Lower lobe of right lung (tissue), 2 donors: Measurements from ENCODE around the gene PCSK5. TPM values are rescaled to one million over a fixed set of nuclear protein-coding genes. Genes with fewer than 3 reads are reported as not detected.

Experiments used
- ATAC-seq, 2 donors: fragments of 200-7000 bp; cut with Tn5 transposase; one replicate each; pipeline ENCODE4 v1.9.1; 2020 to 2022; ENCODE audit warnings: mild to moderate bottlenecking in 2 of 2, moderate library complexity in 2 of 2
- DNase-seq: peaks from one replicate; pipeline ENCODE4 v3.0.0-alpha.2; 2020
- H3K27ac ChIP-seq: fragments of 200-600 bp; one replicate; pipeline ENCODE4 v1.8.0; 2022
- H3K27me3 ChIP-seq: fragments of 200-600 bp; one replicate; pipeline ENCODE4 v1.8.0; 2022; ENCODE audit warnings: low read depth
- H3K36me3 ChIP-seq: fragments of 200-600 bp; one replicate; pipeline ENCODE4 v1.8.0; 2022; ENCODE audit warnings: mild to moderate bottlenecking
- H3K4me1 ChIP-seq: fragments of 200-600 bp; one replicate; pipeline ENCODE4 v1.8.0; 2022
- H3K4me3 ChIP-seq: fragments of 200-600 bp; one replicate; pipeline ENCODE4 v1.8.0; 2022; ENCODE audit warnings: mild to moderate bottlenecking
- H3K9me3 ChIP-seq: fragments of 200-600 bp; one replicate; pipeline ENCODE4 v1.8.0; 2022
- CTCF ChIP-seq: fragments of 200-600 bp; IDR thresholded peaks from one replicate; pipeline ENCODE4 v1.8.0; 2022; ENCODE audit warnings: antibody characterized with exemption, mild to moderate bottlenecking
- intact Hi-C: fragments of 100-400 bp; cut with DNase I; formaldehyde crosslinking; loops from one replicate; pipeline ENCODE4 v1.11.0; 2022
- total RNA-seq: library from RNA; stranded (reverse); fragmentation: NEBNext Ultra II Directional; extraction: Animal tissue kit (Norgen Biotek cat#: 25700); gene quantifications from one replicate; pipeline ENCODE4 v1.2.1, GENCODE V29; 2021
- donor health status: DM: no; HTN: yes; CAD: no; lungs with severe emphysema.

Gene PCSK5
- total RNA-seq, 1 donor from 2014 or later = 18.1 TPM

DNA sequence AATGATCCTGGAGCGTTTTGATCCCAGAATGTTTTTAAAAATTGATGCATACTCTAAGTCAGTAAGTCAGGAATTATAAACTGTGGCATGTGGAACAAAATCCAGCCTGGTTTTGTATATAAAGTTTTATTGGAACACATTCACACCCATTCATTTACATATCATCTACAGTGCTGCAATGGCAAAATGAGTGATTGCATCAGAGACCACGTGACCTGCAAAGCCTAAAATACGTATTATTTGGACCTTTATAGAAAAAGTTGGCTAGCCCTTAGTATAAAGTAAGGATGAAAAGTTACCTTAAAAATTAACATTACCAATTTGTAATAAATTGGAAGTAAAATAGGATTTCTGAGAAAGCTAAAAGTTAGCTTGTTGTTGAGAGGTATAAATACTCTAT lies 95.0 kb downstream of the PCSK5 start:
- intact Hi-C loops = no loop called here
- H3K4me3 ChIP-seq = no peak overlapping the region
- no peaks in the 10 kb centered on the region for H3K9me3 ChIP-seq
- no peaks in the 10 kb centered on the region for H3K27me3 ChIP-seq
- H3K27ac ChIP-seq = no peak overlapping the region
- TF ChIP-seq CTCF = no peak
- H3K4me1 ChIP-seq = no peaks in the 10 kb centered on the region
- ATAC-seq (no peak), DNase-seq (no peak)
- no peaks in the 10 kb centered on the region for H3K36me3 ChIP-seq

- no peak for DNase-seq
- no peak overlapping the region for H3K4me3 ChIP-seq
- ATAC-seq = no peak
- intact Hi-C loops = no loop called here
- H3K4me1 ChIP-seq = no peaks in the 10 kb centered on the region
- no peaks in the 10 kb centered on the region for H3K9me3 ChIP-seq
- H3K27ac ChIP-seq = no peak overlapping the region
- TF ChIP-seq CTCF = no peak
- H3K27me3 ChIP-seq = no peaks in the 10 kb centered on the region
- no peaks in the 10 kb centered on the region for H3K36me3 ChIP-seq
These were observed 98.2 kb downstream of the PCSK5 start for GRCh38 chr9:75988663-75989062.

GRCh38 chr9:75990156-75990555 lies 99.7 kb downstream of the PCSK5 start:
- no peaks in the 10 kb centered on the region for H3K36me3 ChIP-seq
- H3K9me3 ChIP-seq = no peaks in the 10 kb centered on the region
- H3K4me1 ChIP-seq = no peaks in the 10 kb centered on the region
- H3K27me3 ChIP-seq = no peaks in the 10 kb centered on the region
- TF ChIP-seq CTCF = no peak
- intact Hi-C loops = no loop called here
- ATAC-seq (no peak), DNase-seq (no peak)
- H3K4me3 ChIP-seq = no peak overlapping the region
- H3K27ac ChIP-seq = no peak overlapping the region

DNA sequence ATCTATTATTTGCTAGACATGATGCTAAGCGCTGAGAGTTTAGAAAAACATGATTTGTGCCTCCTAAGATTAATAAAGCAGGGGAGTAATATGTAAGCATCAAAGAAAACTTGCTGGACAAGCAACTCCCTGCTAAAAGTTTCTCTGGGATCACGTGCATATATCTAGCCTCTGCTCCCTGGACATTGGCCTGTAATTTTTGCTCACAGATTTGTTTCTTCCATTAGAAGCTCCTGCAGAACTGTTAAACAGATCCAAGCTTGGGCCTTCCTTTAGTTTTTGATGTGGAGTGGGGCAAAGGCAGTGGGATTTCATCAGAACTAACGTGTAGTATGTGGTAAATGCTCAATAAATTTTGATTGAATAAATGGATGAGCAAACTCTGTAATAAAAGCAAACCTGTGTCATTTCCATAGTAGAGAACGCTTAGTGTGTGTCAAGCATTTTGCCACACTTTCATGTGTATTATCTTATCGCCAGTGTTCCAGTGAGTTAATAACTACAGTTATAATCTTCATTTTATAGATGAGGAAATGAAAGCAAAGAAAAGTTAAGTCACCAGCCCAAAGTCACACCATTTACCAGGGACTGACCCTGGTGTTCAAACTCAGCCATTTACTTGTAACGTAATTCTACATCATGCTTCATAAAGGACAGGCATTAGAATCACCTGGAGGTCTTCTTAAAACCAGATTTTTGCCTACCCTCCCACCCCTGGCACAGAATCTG lies 100.3 kb downstream of the PCSK5 start:
- intact Hi-C loops = no loop called here
- Histone ChIP-seq H3K4me3 (no peak overlapping the region), H3K27me3 (no peaks in the 10 kb centered on the region), H3K27ac (no peak overlapping the region), H3K9me3 (no peaks in the 10 kb centered on the region), H3K36me3 (no peaks in the 10 kb centered on the region), H3K4me1 (no peaks in the 10 kb centered on the region)
- ATAC-seq (no peak), DNase-seq (no peak)
- no peak for TF ChIP-seq CTCF

- no peak for TF ChIP-seq CTCF
- Histone ChIP-seq H3K9me3 (no peaks in the 10 kb centered on the region), H3K36me3 (no peaks in the 10 kb centered on the region), H3K27me3 (no peaks in the 10 kb centered on the region), H3K27ac (no peak overlapping the region), H3K4me1 (peaks cover 8% of the 10 kb centered on the region), H3K4me3 (no peak overlapping the region)
- DNase-seq (no peak), ATAC-seq (no peak)
- intact Hi-C loops = no loop called here
These were observed 102.2 kb downstream of the PCSK5 start for GRCh38 chr9:75992482-75993206.
